Central memory CD4-positive, alpha-beta T cell (primary cell): Measurements from ENCODE around the gene RTL1.

ENCODE experiments used
- DNase-seq: peaks from one replicate; pipeline ENCODE4 v3.0.0; 2022

The RTL1 gene

GRCh38 chr14:100845341-100845740, 58.2 kb downstream of the RTL1 start:
- DNase-seq, result no peak

GRCh38 chr14:100844846-100845245, 58.7 kb downstream of the RTL1 start:
- DNase-seq, result no peak

- no peak for DNase-seq
Measured at GRCh38 chr14:100844421-100844820, 59.1 kb downstream of the RTL1 start.

GRCh38 chr14:100844082-100844408, 59.5 kb downstream of the RTL1 start:
- DNase-seq, result no peak

GRCh38 chr14:100842799-100843198, 60.7 kb downstream of the RTL1 start:
- DNase-seq, result no peak

GRCh38 chr14:100841761-100842403, 61.6 kb downstream of the RTL1 start:
- DNase-seq, result no peak

- DNase-seq, result no peak
Measured at GRCh38 chr14:100841066-100841760, 62.3 kb downstream of the RTL1 start.

GRCh38 chr14:100840286-100841065, 63.0 kb downstream of the RTL1 start:
- no peak for DNase-seq

GRCh38 chr14:100839681-100840111, 63.8 kb downstream of the RTL1 start:
- no peak for DNase-seq

- DNase-seq, result no peak
Measured at GRCh38 chr14:100839315-100839585, 64.3 kb downstream of the RTL1 start.

- DNase-seq, result no peak
Measured at GRCh38 chr14:100838493-100839314, 64.8 kb downstream of the RTL1 start.

GRCh38 chr14:100837805-100838350, 65.6 kb downstream of the RTL1 start:
- DNase-seq, result no peak

GRCh38 chr14:100836941-100837804, 66.3 kb downstream of the RTL1 start:
- no peak for DNase-seq

GRCh38 chr14:100836311-100836805, 67.2 kb downstream of the RTL1 start:
- DNase-seq, result no peak

- no peak for DNase-seq
Measured at GRCh38 chr14:100835548-100836310, 67.8 kb downstream of the RTL1 start.

- no peak for DNase-seq
Measured at GRCh38 chr14:100834794-100835547, 68.6 kb downstream of the RTL1 start.

GRCh38 chr14:100834082-100834793, 69.3 kb downstream of the RTL1 start:
- no peak for DNase-seq

- DNase-seq, result no peak
Measured at GRCh38 chr14:100832311-100832960, 71.1 kb downstream of the RTL1 start.

- no peak for DNase-seq
Measured at GRCh38 chr14:100830681-100831080, 72.8 kb downstream of the RTL1 start.
